Mucosa of descending colon (tissue), 3 donors: ENCODE measurements around the gene HACD3. TPM values are rescaled to one million over a fixed set of nuclear protein-coding genes. Genes with fewer than 3 reads are reported as not detected.

ENCODE experiments used
- ATAC-seq: fragments of 200-7000 bp; cut with Tn5 transposase; one replicate; pipeline ENCODE4 v1.9.1; 2020; ENCODE audit warnings: mild to moderate bottlenecking, moderate library complexity
- DNase-seq, 3 donors: peaks; one replicate each; pipeline ENCODE4 v3.0.0-alpha.2; 2020
- H3K36me3 ChIP-seq: fragments of 200-600 bp; one replicate; pipeline ENCODE4 v1.8.0; 2021; ENCODE audit warnings: low read depth, mild to moderate bottlenecking
- H3K4me1 ChIP-seq: fragments of 200-600 bp; one replicate; pipeline ENCODE4 v1.8.0; 2021; ENCODE audit warnings: low read depth, mild to moderate bottlenecking
- H3K4me3 ChIP-seq: fragments of 200-600 bp; one replicate; pipeline ENCODE4 v1.8.0; 2021; ENCODE audit warnings: mild to moderate bottlenecking
- H3K9me3 ChIP-seq: fragments of 200-600 bp; one replicate; pipeline ENCODE4 v1.8.0; 2021; ENCODE audit warnings: mild to moderate bottlenecking
- CTCF ChIP-seq: fragments of 200-600 bp; IDR thresholded peaks from one replicate; pipeline ENCODE4 v1.8.0; 2022; ENCODE audit warnings: antibody characterized with exemption, mild to moderate bottlenecking
- intact Hi-C, 2 donors: fragments of 100-400 bp; cut with DNase I in 1 of 2; cut with micrococcal nuclease in 1 of 2; formaldehyde crosslinking; loops; one replicate each; pipeline versions ENCODE4 v1.11.0 to v1.11.1; 2022; cut with DNase I, micrococcal nuclease
- total RNA-seq, 3 donors: library from RNA; stranded (reverse); fragmentation: NEBNext Ultra II Directional in 2 of 3; extraction: Animal tissue kit (Norgen Biotek cat#: 25700) in 2 of 3; gene quantifications; one replicate each; pipeline versions ENCODE4 v1.2.1 to v1.2.4, GENCODE V29; 2021 to 2023
- donor health status: DM: no; HTN: no; CAD: no; lungs with moderate emphysema.
- donor health status: DM: no; HTN: no; CAD: no.
- donor health status: DM: no; HTN: yes; CAD: no.

HACD3 gene
- total RNA-seq, 3 donors from 2014 or later, result 26.2 to 31.2 (median 30.9) TPM

DNA sequence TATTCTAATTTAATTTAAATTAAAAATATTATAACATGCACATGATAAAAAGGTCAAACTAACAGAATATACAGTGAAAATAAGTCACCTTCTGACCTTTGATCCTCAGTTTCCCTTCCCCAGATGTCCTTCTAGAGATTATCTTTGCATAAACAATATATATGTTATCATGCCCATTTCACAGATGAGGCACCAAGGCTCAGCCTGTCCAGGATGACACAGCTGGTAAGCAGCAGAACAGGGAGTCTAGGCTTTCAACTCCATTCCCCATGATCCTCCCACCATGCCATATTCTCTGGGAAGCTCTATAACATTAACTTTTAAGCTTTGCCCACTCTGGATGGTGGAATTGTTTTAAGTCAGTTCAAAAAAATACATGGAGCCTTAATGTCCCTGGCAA lies 92.8 kb downstream of the HACD3 start:
- H3K36me3 ChIP-seq, result no peaks in the 10 kb centered on the region
- DNase-seq (no peak), ATAC-seq (no peak)
- H3K4me3 ChIP-seq, result no peak overlapping the region
- no peaks in the 10 kb centered on the region for H3K9me3 ChIP-seq
- TF ChIP-seq CTCF, result no peak
- no peaks in the 10 kb centered on the region for H3K4me1 ChIP-seq
- intact Hi-C loops, result no loop called here

DNA sequence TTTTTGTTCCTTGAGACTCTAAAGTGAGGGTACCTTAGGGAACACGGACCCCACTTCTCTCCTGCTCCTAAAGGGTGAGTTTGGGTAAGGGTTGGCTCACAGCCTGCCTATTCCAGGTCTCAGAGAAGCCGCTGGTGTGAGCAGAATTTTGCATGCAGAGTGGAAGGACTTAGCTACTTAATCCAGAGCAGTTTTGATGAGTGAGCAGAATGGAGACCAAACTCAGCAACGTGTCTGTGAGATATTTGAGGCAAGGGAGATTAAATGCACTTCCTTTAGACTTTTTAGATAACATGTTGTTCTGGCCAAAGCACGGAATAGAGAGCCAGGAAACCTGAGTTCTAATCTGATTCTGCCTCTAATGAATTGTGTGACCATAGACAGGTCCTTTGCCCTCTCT lies 96.6 kb downstream of the HACD3 start:
- Histone ChIP-seq H3K36me3 (no peaks in the 10 kb centered on the region), H3K9me3 (no peaks in the 10 kb centered on the region), H3K4me1 (peaks cover 11% of the 10 kb centered on the region), H3K4me3 (no peak overlapping the region)
- intact Hi-C loops, result no loop called here
- DNase-seq, result no peak
- ATAC-seq, result no peak
- no peak for TF ChIP-seq CTCF

Other genes with a start within 250 kb of the HACD3 start
- 10 to 100 TPM in 2 of 3 donors, 1 to 10 TPM in 1; 9.6 to 12.4 (median 12.1) TPM for gene PARP16, start 243.6 kb upstream of the HACD3 start, total RNA-seq
- not detected for gene RNU5A-1, start 234.4 kb upstream of the HACD3 start, total RNA-seq
- gene RNU5B-1, start 225.8 kb upstream of the HACD3 start, total RNA-seq, result 10 to 100 TPM in 2 of 3 donors, not detected in 1; 15.9 to 32.0 TPM
- under 1 TPM in 1 of 3 donors, not detected in 2; 0.51 TPM for gene IGDCC3, start 152.5 kb upstream of the HACD3 start, total RNA-seq
- 1 to 10 TPM in 2 of 3 donors, under 1 TPM in 1; 0.90 to 1.7 (median 1.0) TPM for gene IGDCC4, start 107.5 kb upstream of the HACD3 start, total RNA-seq
- 10 to 100 TPM; 35.6 to 40.6 (median 35.8) TPM for gene DPP8, start 12.8 kb upstream of the HACD3 start, total RNA-seq
- 10 to 100 TPM; 30.1 to 37.5 (median 31.9) TPM for gene INTS14, start 80.7 kb downstream of the HACD3 start, total RNA-seq
- 10 to 100 TPM in 1 of 3 donors, 1 to 10 TPM in 2; 6.5 to 10.3 (median 8.4) TPM for gene SLC24A1, start 91.5 kb downstream of the HACD3 start, total RNA-seq